ENCODE results near the gene YIPF2.

- TF ChIP-seq CTCF (IDR thresholded peaks at IDR 0.05; ENCODE audit: borderline replicate concordance, extremely low read depth, low read length, poor library complexity, severe bottlenecking): no peak
- no peak for TF ChIP-seq EZH2 (IDR thresholded peaks at IDR 0.05; ENCODE audit: borderline replicate concordance, low read depth, low read length, severe bottlenecking)
Measured at GRCh38 chr19:10924597-10924996, 3.8 kb downstream of the YIPF2 start.
